Skeletal muscle cell (primary cell): ENCODE data around the gene MOBP.

Source experiments
- DNase-seq: peaks from one replicate; pipeline ENCODE4 v3.0.0-alpha.2; 2010; ENCODE audit warnings: low read depth
- H3K4me3 ChIP-seq: 2 replicates; pipeline ENCODE4 v1.5.1; 2011; ENCODE audit warnings: low read depth, mild to moderate bottlenecking, control low read depth, low read length, moderate library complexity

The MOBP gene

GRCh38 chr3:39491014-39491413 is 23.5 kb downstream of the MOBP start:
- no peak for DNase-seq

GRCh38 chr3:39491733-39492350 is 24.4 kb downstream of the MOBP start:
- no peak for DNase-seq
- H3K4me3 ChIP-seq = no peak overlapping the region

More at GRCh38 chr3:39491014-39491413, 23.5 kb downstream of the MOBP start:
- H3K4me3 ChIP-seq = no peak overlapping the region

GRCh38 chr3:39494781-39495180 is 27.3 kb downstream of the MOBP start:
- H3K4me3 ChIP-seq = no peak overlapping the region

GRCh38 chr3:39497753-39498152 is 30.3 kb downstream of the MOBP start:
- no peak overlapping the region for H3K4me3 ChIP-seq
- no peak for DNase-seq

More at GRCh38 chr3:39494781-39495180, 27.3 kb downstream of the MOBP start:
- no peak for DNase-seq

GRCh38 chr3:39499651-39500273 is 32.3 kb downstream of the MOBP start:
- no peak for DNase-seq
- no peak overlapping the region for H3K4me3 ChIP-seq

GRCh38 chr3:39501059-39501458 is 33.6 kb downstream of the MOBP start:
- no peak for DNase-seq
- H3K4me3 ChIP-seq = no peak overlapping the region

- DNase-seq = no peak
- H3K4me3 ChIP-seq = no peak overlapping the region
Measured at GRCh38 chr3:39501968-39502837, 34.7 kb downstream of the MOBP start.

- DNase-seq = no peak
- no peak overlapping the region for H3K4me3 ChIP-seq
Measured at GRCh38 chr3:39502838-39503145, 35.3 kb downstream of the MOBP start.

- H3K4me3 ChIP-seq = no peak overlapping the region
- no peak for DNase-seq
Measured at GRCh38 chr3:39505866-39506742, 38.6 kb downstream of the MOBP start.

- no peak overlapping the region for H3K4me3 ChIP-seq
- DNase-seq = no peak
Measured at GRCh38 chr3:39506863-39507262, 39.4 kb downstream of the MOBP start.

GRCh38 chr3:39513791-39514369 is 46.4 kb downstream of the MOBP start:
- DNase-seq = no peak
- H3K4me3 ChIP-seq = no peak overlapping the region

- H3K4me3 ChIP-seq = no peak overlapping the region
- DNase-seq = no peak
Measured at GRCh38 chr3:39515681-39516441, 48.4 kb downstream of the MOBP start.

- DNase-seq = no peak
- no peak overlapping the region for H3K4me3 ChIP-seq
Measured at GRCh38 chr3:39519103-39519502, 51.6 kb downstream of the MOBP start.

GRCh38 chr3:39519554-39520288 is 52.2 kb downstream of the MOBP start:
- no peak overlapping the region for H3K4me3 ChIP-seq
- no peak for DNase-seq

- DNase-seq = no peak
- H3K4me3 ChIP-seq = no peak overlapping the region
Measured at GRCh38 chr3:39521456-39521855, 54.0 kb downstream of the MOBP start.

- no peak for DNase-seq
- no peak overlapping the region for H3K4me3 ChIP-seq
Measured at GRCh38 chr3:39524107-39524506, 56.6 kb downstream of the MOBP start.

- no peak overlapping the region for H3K4me3 ChIP-seq
- DNase-seq = no peak
Measured at GRCh38 chr3:39528844-39529243, 61.4 kb downstream of the MOBP start.

GRCh38 chr3:39529577-39529976 is 62.1 kb downstream of the MOBP start:
- H3K4me3 ChIP-seq = no peak overlapping the region
- no peak for DNase-seq
